Measurements from ENCODE around the gene LDAH.
A peak's percentile ranks its signal among the peaks of the same experiment; 100 is the strongest.

LDAH gene

DNA sequence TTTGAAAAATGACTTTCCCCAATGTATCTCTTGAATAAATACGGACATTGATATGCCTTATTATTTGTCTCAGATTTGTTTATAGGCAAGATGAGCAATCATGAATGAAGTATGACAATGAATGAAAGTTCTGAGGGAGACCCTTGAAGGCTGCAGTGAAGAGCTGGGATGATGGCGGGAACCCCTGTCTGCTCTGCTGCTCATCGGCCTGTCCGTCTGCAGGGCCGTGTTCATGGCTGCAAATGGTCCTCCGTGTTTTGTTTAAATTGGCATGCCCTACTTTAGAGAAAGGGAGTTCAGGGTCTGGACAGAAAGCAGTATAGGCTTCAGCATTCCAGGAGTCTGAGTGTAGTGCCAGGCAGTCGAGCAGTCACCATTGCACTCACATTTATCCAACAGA, 170.8 kb downstream of the LDAH start:
- no peak for DNase-seq (ENCODE audit: low read depth in 2 of 2)

DNA sequence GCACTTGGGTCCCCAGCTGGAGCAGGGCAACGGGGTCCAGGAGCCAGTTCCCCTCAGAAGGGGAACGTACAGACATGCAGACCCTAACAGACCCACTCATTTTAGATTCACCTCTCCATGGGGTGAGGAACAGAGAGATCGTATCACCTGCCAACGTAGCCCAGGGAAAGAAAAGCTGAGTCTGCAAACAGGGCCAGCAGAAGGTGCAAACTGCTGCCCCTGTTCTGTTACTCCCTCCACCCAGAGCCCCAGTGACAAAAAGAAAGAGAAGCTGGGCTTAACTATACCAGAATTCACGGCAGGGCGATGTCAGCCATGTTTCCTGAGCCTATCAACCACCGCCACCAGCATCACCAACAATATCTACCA, 171.2 kb downstream of the LDAH start:
- DNase-seq (ENCODE audit: low read depth in 2 of 2): no peak

DNA sequence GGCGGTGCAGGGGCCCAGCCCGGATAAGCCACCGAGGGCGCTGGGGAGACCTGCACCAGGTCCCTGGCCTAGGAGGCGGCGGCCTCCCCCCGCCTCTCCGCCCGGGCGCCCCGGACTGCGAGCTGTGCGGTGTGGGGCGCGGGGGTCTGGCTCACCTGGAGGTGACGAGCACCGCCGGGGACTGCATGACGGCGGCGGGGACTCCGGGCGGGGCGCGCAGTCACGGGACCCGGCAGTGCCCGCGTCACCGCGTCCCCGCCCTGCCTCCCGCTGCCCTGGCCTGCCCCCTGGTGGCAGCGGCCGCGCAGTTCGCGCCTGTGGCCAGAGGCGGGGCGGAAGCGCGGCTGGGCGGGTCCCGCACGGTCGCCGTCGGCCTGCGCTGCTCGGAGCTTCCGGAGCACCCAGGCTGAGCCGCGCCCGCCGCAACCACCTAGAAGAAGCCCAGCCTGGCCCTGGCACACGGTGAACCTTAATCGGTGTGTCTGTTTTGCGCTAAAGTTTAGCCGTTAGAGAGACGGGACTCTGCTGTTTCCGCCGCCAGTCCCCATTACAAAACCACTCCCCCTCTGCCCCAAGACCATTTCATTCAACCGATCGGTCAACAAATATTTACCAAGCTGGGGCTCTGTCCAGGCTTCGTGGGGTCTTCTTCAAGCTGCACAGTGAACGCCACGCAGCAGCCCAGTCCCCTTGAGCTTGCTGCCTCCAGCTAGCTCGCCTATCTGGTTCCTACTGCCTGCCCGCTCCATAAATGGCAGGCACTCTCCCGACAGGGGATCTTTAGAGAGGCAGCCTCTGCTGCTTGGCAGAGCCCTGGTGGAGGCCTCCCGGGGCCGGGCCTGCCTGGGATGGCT, 171.8 kb downstream of the LDAH start, which contains the start of gene HS1BP3:
TSS of gene HS1BP3 (minus strand) at position 222 of the 854 bp plus-strand sequence. CDS start at position 187, 35 bp downstream.
- peak in 1 of 2 experiments; percentile 35 for DNase-seq (ENCODE audit: low read depth in 2 of 2)

DNA sequence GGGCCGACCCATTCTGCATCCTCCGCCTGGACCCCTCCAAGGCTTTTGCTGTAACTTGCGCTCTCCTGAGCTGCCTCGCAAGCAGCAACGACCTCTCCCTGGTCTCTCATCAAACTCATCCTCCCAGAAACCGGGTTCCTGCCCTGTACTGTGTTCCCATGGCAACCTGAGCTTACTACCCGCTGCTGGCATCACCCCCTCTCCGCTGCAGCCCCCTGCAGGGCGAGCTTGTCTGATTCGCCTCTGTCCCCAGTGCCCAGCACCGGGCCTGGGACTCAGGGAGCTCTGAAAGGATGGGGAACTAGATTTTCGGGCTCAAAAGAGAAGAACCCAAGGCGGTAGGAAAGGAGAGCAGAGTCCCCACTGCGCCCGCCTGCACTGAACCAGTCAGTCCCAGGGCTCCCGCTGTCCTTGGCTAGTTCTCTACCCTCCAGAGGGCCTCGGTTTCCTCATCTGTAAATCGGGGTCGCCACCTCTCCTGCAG, 172.5 kb downstream of the LDAH start:
- DNase-seq (ENCODE audit: low read depth in 2 of 2): no peak

DNA sequence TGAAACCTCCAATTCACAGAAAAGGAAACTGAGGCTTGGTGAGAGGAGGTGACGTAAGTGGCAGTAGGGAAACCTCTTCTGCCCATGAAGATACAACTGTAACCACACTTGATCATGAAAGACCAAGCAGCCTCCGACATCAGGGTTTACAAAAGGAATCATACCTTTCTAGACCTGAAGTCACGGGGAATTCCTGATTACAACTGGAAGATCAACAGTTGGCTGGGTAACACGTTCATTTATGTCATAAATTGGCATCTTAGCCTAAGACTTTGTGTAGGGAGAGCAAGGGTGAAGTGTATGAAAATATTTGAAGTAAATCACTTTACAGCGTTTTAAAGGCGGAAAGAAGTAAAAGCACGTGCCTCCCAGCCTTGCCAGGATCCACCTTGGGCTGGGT, 172.9 kb downstream of the LDAH start:
- DNase-seq (ENCODE audit: low read depth in 2 of 2): no peak

DNA sequence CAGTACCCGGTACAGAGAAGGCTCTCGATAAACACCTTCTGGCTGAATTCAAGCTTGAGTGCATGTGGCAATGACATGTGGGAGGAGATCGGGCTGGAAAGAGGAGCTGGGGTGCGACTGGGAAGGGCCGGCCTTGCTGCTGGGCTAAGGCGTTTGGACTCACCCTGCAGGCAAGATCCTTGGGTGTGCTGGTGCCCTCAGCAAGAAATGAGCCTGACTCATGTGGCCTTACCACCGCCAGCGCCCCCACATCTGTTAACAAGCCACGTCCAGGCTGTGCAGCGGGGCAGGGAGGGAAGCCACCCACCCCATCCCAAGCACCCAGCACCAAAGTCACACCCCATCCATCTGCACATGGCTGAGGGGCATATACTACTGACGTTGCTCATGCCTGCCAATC, 173.3 kb downstream of the LDAH start:
- DNase-seq (ENCODE audit: low read depth in 2 of 2): no peak

DNA sequence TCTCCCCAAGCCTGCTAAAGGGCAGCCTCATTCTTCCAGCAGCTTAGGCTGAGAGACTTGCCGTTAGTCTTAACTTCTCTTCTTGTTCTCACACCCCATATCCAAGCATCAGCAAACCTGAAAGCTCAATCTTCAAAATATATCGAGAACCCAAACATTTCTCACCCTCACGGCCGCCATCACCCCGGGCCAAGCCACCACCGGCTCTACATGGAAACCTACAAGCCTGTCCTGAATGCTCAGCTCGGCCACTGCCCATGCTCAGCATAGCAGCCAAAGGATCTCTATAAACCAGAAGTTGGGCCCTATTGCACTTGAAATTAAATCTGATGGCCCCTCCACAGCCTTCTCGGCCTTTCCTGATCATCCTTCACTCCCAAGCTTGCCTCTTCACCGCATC, 174.1 kb downstream of the LDAH start:
- DNase-seq (ENCODE audit: low read depth in 2 of 2): no peak

GRCh38 chr2:20648206-20648605, 174.7 kb downstream of the LDAH start:
- DNase-seq (ENCODE audit: low read depth in 2 of 2): no peak

DNA sequence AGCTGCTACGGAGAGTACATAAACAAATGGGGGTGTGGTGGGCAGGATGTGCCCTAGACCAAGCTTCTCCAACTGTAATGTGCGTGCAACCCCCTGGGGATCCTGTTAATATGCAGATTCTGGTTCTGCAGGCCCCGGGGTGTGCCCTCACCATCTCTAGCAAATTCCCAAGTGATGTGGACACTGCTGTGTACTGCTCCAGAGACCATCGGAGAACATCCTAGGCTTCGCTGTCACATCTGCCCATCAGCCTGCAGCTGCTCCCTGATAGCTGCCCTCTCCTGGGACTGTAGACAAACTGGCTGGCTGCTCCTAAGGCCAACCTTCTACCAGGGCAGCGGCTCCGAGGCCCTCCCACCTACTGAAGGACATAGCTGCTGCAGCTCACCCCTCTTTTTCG, 175.2 kb downstream of the LDAH start:
- DNase-seq (ENCODE audit: low read depth in 2 of 2): no peak

GRCh38 chr2:20647211-20647610, 175.7 kb downstream of the LDAH start:
- DNase-seq (ENCODE audit: low read depth in 2 of 2): no peak

DNA sequence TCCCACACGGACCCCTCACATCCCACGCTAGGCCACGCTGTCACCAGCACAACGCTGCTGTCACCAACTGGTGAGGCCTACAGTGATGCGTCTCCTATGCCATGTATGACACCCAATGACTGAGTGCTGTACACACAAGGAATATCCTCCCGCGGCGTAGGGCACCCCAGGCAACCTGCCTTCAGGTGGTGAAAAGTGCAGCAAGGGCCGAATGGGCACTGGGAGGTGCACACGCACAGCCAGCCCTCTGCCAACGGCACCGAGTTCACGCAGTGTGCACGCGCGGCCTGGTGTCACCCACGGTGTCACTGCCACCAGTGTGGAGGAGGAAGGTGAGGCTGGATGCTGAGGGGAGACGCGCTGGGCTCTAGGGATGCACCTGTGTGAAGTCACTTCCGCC, 176.5 kb downstream of the LDAH start:
- DNase-seq (ENCODE audit: low read depth in 2 of 2): no peak

GRCh38 chr2:20645761-20646160, 177.1 kb downstream of the LDAH start:
- DNase-seq (ENCODE audit: low read depth in 2 of 2): no peak

DNA sequence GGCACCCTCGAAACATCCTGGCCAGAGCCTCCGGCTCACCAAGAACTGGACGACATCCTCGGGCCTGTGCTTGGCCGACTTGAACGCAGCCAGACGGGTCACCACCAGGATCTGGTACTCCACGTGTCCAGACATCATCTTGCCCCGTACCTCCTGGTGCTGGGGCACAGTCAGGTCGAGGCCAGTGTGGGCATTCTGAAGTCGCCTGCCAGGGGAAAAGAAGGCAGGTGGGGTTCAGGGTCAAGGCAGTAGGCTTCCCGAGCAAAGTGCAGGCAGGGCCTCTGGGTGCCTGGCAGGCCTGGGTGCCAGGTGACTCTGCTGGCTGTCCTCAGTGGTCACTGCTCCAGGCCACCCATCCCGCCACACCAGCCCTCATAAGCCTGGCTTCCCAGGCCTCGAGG, 177.6 kb downstream of the LDAH start:
- DNase-seq (ENCODE audit: low read depth in 2 of 2): no peak

DNA sequence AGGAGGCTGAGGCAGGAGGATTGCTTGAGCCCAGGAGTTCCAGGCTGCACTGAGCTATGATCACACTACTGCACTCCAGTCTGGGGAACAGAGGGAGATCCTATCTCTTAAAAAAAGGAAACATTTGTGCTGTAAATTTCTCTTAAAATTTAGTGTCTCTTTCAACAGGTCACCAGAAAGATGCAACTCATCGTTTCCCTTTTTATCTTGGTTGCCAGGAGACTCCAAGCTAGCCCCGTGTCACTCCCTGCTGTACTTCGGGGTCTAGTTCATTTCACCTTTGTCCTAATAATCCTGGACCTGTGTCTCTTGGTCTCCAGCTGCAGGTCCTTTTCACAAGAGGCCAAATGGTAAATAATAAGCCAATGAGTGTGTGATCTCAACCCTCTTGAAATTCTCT, 179.1 kb downstream of the LDAH start:
- no peak for DNase-seq (ENCODE audit: low read depth in 2 of 2)

DNA sequence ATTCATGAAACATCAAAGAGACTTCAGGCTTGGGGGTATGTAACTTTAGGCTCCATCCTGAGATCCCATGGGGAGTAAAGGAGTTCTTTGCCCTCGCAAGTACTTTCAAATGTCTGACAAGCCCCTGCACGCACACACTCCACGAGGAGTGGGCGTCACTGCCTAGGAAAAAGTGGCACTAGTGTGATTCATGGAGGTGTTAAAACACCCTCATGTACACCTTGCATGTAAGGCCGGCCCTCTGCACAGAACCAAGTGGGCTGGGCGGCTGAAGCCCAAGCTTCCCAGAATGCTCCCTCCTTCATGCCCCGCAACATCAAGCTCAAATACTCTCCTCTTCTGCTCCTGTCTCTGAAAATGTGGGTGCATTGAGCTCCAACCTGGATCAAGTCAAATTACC, 179.8 kb downstream of the LDAH start:
- DNase-seq (ENCODE audit: low read depth in 2 of 2): no peak

GRCh38 chr2:20642055-20642971, 180.6 kb downstream of the LDAH start:
- DNase-seq (ENCODE audit: low read depth in 2 of 2): no peak

- DNase-seq (ENCODE audit: low read depth in 2 of 2): no peak
These were observed 181.5 kb downstream of the LDAH start for GRCh38 chr2:20641123-20641985.

DNA sequence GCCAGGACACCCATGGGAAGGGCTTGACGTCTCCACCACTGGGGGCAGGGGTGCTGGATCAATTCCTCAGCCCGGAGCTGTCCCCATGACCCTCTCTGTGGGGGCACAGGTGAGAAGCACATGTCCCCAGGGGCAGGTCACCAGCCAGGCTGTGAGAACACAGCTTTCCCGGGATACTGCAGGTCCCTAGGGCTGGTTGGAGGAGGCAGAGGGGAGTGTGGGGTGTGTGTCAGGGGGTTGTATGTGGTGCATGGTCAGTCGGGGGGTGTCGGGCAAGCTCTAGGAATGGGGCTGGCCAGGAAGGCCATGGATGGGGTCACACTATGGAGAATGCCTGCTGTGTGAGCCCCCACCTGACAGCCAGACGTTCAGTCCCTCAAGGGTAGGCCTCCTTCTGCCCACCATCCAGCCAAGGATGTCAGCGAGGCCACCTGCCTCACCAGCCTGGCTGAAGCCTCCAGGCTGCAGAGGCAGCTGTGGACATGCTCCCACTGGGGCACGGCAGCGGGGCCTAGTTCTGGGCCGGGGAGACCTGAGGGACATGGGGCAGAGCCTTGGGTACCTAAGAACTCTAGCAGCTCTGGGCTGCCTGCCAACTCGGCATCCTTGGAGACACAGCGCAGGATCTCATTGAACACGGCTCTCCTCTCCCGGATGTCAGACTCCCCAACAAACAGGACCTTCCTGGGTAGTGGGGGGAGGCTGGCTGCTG, 182.3 kb downstream of the LDAH start:
- DNase-seq (ENCODE audit: low read depth in 2 of 2): no peak

DNA sequence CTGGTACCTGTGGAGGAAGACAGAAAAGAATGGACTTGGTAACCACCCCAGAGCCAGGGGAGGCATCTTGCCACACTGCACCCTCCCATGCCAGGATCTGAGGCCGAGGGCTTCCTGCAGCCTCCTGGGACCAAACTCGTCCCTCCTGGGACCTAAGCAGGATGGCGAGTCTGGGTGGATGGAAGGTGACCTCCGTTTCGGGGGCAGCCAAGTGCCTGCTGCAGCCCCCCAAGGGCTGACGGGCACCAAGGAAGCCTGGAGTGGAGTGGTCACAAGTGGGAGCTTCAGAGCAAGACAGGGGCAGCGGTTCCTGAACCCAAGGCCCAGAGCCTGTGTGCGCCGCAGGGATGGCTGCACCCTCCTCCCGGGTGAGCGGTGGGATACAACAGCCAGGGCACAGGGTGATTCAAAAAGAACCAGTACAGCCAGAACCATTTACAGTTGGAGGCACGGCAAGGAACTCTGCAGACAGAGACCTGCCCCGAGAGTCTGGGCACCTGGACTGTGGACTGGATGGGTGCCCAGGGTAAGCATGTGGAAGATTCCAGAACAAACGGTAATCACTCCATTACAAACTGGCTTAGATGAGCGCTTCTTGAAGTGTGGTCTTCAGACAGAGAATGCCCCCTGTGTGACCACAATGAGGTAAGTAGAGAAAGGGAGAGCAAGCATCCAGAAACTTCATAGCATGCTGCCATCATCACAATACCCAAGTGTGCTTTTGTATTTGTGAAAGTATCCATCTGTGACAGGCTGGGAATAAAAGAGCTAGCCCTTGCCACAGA, 184.1 kb downstream of the LDAH start:
- DNase-seq (ENCODE audit: low read depth in 2 of 2): no peak

- DNase-seq (ENCODE audit: low read depth in 2 of 2): no peak
These were observed 184.9 kb downstream of the LDAH start for GRCh38 chr2:20638014-20638413.

Data from fibroblast of skin of left biceps (primary cell).